ENCODE results near the gene ATP5IF1. TPM values are rescaled to one million over a fixed set of nuclear protein-coding genes. Genes with fewer than 3 reads are reported as not detected.

Gene ATP5IF1
- total and polyA plus RNA-seq, 2 of the 13 experiments (the other 11 are each of a cell fraction or from before 2014, with no cell fraction given) = 97.7 to 131 TPM

DNA sequence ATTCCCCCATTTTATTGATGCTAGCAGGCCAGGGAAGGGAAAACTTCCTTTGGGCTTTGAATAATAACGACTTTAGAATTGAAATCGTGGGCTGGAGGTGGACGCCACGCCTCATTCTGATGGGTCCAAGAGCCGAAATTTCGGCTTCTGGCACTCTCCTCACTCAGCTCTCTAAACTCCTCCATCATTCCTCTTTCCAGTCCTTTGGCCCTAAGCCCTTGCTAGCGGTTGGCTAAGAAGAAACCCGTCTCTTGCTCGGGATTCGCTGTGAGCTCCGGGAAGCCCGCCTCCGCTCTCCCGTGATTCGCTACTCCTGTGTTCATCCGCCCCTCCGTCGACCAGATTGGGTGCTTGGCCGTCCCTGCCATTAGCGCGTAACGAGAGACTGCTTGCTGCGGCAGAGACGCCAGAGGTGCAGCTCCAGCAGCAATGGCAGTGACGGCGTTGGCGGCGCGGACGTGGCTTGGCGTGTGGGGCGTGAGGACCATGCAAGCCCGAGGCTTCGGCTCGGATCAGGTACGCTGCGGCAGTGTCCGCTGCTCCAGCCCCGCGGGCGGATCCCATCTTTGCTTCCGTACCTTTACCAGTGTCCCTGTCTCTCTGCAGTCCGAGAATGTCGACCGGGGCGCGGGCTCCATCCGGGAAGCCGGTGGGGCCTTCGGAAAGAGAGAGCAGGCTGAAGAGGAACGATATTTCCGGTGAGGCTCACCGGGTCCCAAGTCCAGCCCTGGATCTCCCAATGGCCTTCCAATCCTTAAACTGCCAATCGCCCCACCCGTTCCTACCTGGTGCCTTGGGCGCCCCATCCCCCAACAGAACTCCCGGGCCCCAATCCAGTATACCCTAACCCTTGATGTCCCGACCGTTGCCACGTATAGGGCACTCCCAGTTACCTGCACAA is at the start of gene ATP5IF1 (continued):
- TF ChIP-seq, protein P1, sequence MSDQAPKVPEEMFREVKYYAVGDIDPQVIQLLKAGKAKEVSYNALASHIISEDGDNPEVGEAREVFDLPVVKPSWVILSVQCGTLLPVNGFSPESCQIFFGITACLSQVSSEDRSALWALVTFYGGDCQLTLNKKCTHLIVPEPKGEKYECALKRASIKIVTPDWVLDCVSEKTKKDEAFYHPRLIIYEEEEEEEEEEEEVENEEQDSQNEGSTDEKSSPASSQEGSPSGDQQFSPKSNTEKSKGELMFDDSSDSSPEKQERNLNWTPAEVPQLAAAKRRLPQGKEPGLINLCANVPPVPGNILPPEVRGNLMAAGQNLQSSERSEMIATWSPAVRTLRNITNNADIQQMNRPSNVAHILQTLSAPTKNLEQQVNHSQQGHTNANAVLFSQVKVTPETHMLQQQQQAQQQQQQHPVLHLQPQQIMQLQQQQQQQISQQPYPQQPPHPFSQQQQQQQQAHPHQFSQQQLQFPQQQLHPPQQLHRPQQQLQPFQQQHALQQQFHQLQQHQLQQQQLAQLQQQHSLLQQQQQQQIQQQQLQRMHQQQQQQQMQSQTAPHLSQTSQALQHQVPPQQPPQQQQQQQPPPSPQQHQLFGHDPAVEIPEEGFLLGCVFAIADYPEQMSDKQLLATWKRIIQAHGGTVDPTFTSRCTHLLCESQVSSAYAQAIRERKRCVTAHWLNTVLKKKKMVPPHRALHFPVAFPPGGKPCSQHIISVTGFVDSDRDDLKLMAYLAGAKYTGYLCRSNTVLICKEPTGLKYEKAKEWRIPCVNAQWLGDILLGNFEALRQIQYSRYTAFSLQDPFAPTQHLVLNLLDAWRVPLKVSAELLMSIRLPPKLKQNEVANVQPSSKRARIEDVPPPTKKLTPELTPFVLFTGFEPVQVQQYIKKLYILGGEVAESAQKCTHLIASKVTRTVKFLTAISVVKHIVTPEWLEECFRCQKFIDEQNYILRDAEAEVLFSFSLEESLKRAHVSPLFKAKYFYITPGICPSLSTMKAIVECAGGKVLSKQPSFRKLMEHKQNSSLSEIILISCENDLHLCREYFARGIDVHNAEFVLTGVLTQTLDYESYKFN (CRISPR knock-in tag; conservative IDR thresholded peaks at IDR 0.05) = peak; percentile 65
- TF ChIP-seq, protein P2, sequence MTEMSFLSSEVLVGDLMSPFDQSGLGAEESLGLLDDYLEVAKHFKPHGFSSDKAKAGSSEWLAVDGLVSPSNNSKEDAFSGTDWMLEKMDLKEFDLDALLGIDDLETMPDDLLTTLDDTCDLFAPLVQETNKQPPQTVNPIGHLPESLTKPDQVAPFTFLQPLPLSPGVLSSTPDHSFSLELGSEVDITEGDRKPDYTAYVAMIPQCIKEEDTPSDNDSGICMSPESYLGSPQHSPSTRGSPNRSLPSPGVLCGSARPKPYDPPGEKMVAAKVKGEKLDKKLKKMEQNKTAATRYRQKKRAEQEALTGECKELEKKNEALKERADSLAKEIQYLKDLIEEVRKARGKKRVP (CRISPR knock-in tag; IDR thresholded peaks at IDR 0.05) = peak in 1 of 2 experiments; percentile 17; a peak in 1 of 4 replicates
- TF ChIP-seq, protein P3, sequence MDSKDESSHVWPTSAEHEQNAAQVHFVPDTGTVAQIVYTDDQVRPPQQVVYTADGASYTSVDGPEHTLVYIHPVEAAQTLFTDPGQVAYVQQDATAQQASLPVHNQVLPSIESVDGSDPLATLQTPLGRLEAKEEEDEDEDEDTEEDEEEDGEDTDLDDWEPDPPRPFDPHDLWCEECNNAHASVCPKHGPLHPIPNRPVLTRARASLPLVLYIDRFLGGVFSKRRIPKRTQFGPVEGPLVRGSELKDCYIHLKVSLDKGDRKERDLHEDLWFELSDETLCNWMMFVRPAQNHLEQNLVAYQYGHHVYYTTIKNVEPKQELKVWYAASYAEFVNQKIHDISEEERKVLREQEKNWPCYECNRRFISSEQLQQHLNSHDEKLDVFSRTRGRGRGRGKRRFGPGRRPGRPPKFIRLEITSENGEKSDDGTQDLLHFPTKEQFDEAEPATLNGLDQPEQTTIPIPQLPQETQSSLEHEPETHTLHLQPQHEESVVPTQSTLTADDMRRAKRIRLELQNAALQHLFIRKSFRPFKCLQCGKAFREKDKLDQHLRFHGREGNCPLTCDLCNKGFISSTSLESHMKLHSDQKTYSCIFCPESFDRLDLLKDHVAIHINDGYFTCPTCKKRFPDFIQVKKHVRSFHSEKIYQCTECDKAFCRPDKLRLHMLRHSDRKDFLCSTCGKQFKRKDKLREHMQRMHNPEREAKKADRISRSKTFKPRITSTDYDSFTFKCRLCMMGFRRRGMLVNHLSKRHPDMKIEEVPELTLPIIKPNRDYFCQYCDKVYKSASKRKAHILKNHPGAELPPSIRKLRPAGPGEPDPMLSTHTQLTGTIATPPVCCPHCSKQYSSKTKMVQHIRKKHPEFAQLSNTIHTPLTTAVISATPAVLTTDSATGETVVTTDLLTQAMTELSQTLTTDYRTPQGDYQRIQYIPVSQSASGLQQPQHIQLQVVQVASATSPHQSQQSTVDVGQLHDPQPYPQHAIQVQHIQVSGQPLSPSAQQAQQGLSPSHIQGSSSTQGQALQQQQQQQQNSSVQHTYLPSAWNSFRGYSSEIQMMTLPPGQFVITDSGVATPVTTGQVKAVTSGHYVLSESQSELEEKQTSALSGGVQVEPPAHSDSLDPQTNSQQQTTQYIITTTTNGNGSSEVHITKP (CRISPR knock-in tag; IDR thresholded peaks at IDR 0.05; ENCODE audit: low read depth) = no peak
- peak; percentile 93; the same call in 1 of the 2 replicates for TF ChIP-seq DZIP1 (CRISPR knock-in tag; IDR thresholded peaks at IDR 0.05)
- TF ChIP-seq CBX1 (IDR thresholded peaks at IDR 0.05; ENCODE audit: low read depth) = no peak
- no peak for TF ChIP-seq ZNF775 (CRISPR knock-in tag; IDR thresholded peaks at IDR 0.05; ENCODE audit: borderline replicate concordance)
- TF ChIP-seq, protein P4, sequence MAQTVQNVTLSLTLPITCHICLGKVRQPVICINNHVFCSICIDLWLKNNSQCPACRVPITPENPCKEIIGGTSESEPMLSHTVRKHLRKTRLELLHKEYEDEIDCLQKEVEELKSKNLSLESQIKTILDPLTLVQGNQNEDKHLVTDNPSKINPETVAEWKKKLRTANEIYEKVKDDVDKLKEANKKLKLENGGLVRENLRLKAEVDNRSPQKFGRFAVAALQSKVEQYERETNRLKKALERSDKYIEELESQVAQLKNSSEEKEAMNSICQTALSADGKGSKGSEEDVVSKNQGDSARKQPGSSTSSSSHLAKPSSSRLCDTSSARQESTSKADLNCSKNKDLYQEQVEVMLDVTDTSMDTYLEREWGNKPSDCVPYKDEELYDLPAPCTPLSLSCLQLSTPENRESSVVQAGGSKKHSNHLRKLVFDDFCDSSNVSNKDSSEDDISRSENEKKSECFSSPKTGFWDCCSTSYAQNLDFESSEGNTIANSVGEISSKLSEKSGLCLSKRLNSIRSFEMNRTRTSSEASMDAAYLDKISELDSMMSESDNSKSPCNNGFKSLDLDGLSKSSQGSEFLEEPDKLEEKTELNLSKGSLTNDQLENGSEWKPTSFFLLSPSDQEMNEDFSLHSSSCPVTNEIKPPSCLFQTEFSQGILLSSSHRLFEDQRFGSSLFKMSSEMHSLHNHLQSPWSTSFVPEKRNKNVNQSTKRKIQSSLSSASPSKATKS (CRISPR knock-in tag; IDR thresholded peaks at IDR 0.05) = no peak
- TF ChIP-seq CENPX (CRISPR knock-in tag; IDR thresholded peaks at IDR 0.05) = no peak
- TF ChIP-seq HNF4G (IDR thresholded peaks at IDR 0.05; ENCODE audit: borderline replicate concordance, low read depth, low read length) = peak; percentile 28; the same call in 1 of the 2 replicates
- TF ChIP-seq HNF4G (CRISPR knock-in tag; IDR thresholded peaks at IDR 0.05; ENCODE audit: borderline replicate concordance, low read depth) = peak; percentile 65; the same call in 1 of the 2 replicates
- TF ChIP-seq RFXAP (CRISPR knock-in tag; IDR thresholded peaks at IDR 0.05; ENCODE audit: borderline replicate concordance) = peak; percentile 78
- peak; percentile 81; the same call in 1 of the 2 replicates for TF ChIP-seq KLF6 (CRISPR knock-in tag; IDR thresholded peaks at IDR 0.05)
- peak; percentile 16; the same call in 1 of the 2 replicates for TF ChIP-seq FOXA3 (CRISPR knock-in tag; IDR thresholded peaks at IDR 0.05)
- no peak for TF ChIP-seq SOX5 (CRISPR knock-in tag; IDR thresholded peaks at IDR 0.05; ENCODE audit: borderline replicate concordance)

Measured in HepG2 (cell line).